ENCODE results near the gene CFAP70. TPM values are rescaled to one million over a fixed set of nuclear protein-coding genes. Genes with fewer than 3 reads are reported as not detected.

CFAP70 gene
- total RNA-seq, 2 experiments from 2014 or later = 2.0 to 2.2 TPM

- Mint-ChIP-seq H3K27me3 (no peaks in the 10 kb centered on the region), H3K4me3 (peak overlapping the region; percentile 100), H3K4me1 (peaks cover 53% of the 10 kb centered on the region), H3K9me3 (no peaks in the 10 kb centered on the region), H3K27ac (peak overlapping the region; percentile 71), H3K36me3 (peaks cover 51% of the 10 kb centered on the region)
- POLR2A ChIA-PET = interaction anchor here (1.0 kb wide), 1 partner anchor 168 kb away, joined by 8 read pairs; no protein-coding TSS in a partner anchor
- no peak for ATAC-seq (ENCODE audit: low read depth)
- DNase-seq = no peak
Measured at GRCh38 chr10:73244866-73245477, 113.7 kb downstream of the CFAP70 start.

GRCh38 chr10:73239908-73240307 lies 118.8 kb downstream of the CFAP70 start:
- no peak for DNase-seq
- ATAC-seq (ENCODE audit: low read depth) = no peak
- Mint-ChIP-seq H3K27ac (no peak overlapping the region), H3K36me3 (peaks cover 38% of the 10 kb centered on the region), H3K27me3 (no peaks in the 10 kb centered on the region), H3K4me3 (no peak overlapping the region), H3K4me1 (peaks cover 32% of the 10 kb centered on the region), H3K9me3 (no peaks in the 10 kb centered on the region)
- POLR2A ChIA-PET = no interaction called here

GRCh38 chr10:73238990-73239566 lies 119.6 kb downstream of the CFAP70 start:
- H3K9me3 Mint-ChIP-seq = no peaks in the 10 kb centered on the region
- peaks cover 34% of the 10 kb centered on the region for H3K36me3 Mint-ChIP-seq
- H3K27me3 Mint-ChIP-seq = no peaks in the 10 kb centered on the region
- H3K4me3 Mint-ChIP-seq = no peak overlapping the region
- DNase-seq (no peak), ATAC-seq (ENCODE audit: low read depth) (no peak)
- peaks cover 25% of the 10 kb centered on the region for H3K4me1 Mint-ChIP-seq
- POLR2A ChIA-PET = interaction anchor here (0.7 to 2.1 kb wide), 3 partner anchors 8 to 14 kb away, joined by 4 to 14 read pairs (median 7); partner anchors contain the start of genes DNAJC9 and MRPS16
- no peak overlapping the region for H3K27ac Mint-ChIP-seq

- Mint-ChIP-seq H3K36me3 (peaks cover 14% of the 10 kb centered on the region), H3K4me1 (peaks cover 1% of the 10 kb centered on the region), H3K27me3 (no peaks in the 10 kb centered on the region), H3K4me3 (no peak overlapping the region), H3K27ac (no peak overlapping the region), H3K9me3 (no peaks in the 10 kb centered on the region)
- DNase-seq = no peak
- no peak for ATAC-seq (ENCODE audit: low read depth)
- POLR2A ChIA-PET = no interaction called here
Measured at GRCh38 chr10:73234695-73235094, 124.0 kb downstream of the CFAP70 start.

- POLR2A ChIA-PET = interaction anchor here (0.6 kb wide), 1 partner anchor 63 kb away, joined by 5 read pairs; no protein-coding TSS in a partner anchor
- peaks cover 12% of the 10 kb centered on the region for H3K36me3 Mint-ChIP-seq
- no peak overlapping the region for H3K4me3 Mint-ChIP-seq
- H3K9me3 Mint-ChIP-seq = no peaks in the 10 kb centered on the region
- H3K27ac Mint-ChIP-seq = no peak overlapping the region
- peaks cover 1% of the 10 kb centered on the region for H3K4me1 Mint-ChIP-seq
- DNase-seq (no peak), ATAC-seq (ENCODE audit: low read depth) (no peak)
- no peaks in the 10 kb centered on the region for H3K27me3 Mint-ChIP-seq
Measured at GRCh38 chr10:73233883-73234282, 124.8 kb downstream of the CFAP70 start.

GRCh38 chr10:73232887-73233286 lies 125.8 kb downstream of the CFAP70 start:
- Mint-ChIP-seq H3K4me1 (peaks cover 1% of the 10 kb centered on the region), H3K9me3 (no peaks in the 10 kb centered on the region), H3K27me3 (no peaks in the 10 kb centered on the region), H3K27ac (no peak overlapping the region), H3K4me3 (no peak overlapping the region), H3K36me3 (peaks cover 11% of the 10 kb centered on the region)
- DNase-seq (no peak), ATAC-seq (ENCODE audit: low read depth) (no peak)
- POLR2A ChIA-PET = no interaction called here

GRCh38 chr10:73229567-73229966 lies 129.1 kb downstream of the CFAP70 start:
- ATAC-seq (ENCODE audit: low read depth) (no peak), DNase-seq (no peak)
- Mint-ChIP-seq H3K27me3 (no peaks in the 10 kb centered on the region), H3K4me3 (no peak overlapping the region), H3K36me3 (peaks cover 7% of the 10 kb centered on the region), H3K9me3 (no peaks in the 10 kb centered on the region), H3K4me1 (no peaks in the 10 kb centered on the region), H3K27ac (no peak overlapping the region)
- POLR2A ChIA-PET = interaction anchor here (0.8 kb wide), 2 partner anchors 9 to 129 kb away, joined by 3 to 4 read pairs; partner anchors contain the start of gene CFAP70

GRCh38 chr10:73228247-73228646 lies 130.4 kb downstream of the CFAP70 start:
- no peak for DNase-seq
- no peak overlapping the region for H3K4me3 Mint-ChIP-seq
- H3K9me3 Mint-ChIP-seq = no peaks in the 10 kb centered on the region
- H3K4me1 Mint-ChIP-seq = no peaks in the 10 kb centered on the region
- H3K36me3 Mint-ChIP-seq = peaks cover 7% of the 10 kb centered on the region
- H3K27ac Mint-ChIP-seq = no peak overlapping the region
- H3K27me3 Mint-ChIP-seq = no peaks in the 10 kb centered on the region
- POLR2A ChIA-PET = no interaction called here
- ATAC-seq (ENCODE audit: low read depth) = no peak

GRCh38 chr10:73226663-73227062 lies 132.0 kb downstream of the CFAP70 start:
- POLR2A ChIA-PET = interaction anchor here (1.4 kb wide), 1 partner anchor 21 kb away, joined by 3 read pairs; the partner anchor contains the start of gene DNAJC9
- no peaks in the 10 kb centered on the region for H3K27me3 Mint-ChIP-seq
- no peak for ATAC-seq (ENCODE audit: low read depth)
- peaks cover 3% of the 10 kb centered on the region for H3K36me3 Mint-ChIP-seq
- H3K4me1 Mint-ChIP-seq = no peaks in the 10 kb centered on the region
- no peaks in the 10 kb centered on the region for H3K9me3 Mint-ChIP-seq
- H3K4me3 Mint-ChIP-seq = no peak overlapping the region
- DNase-seq = no peak
- H3K27ac Mint-ChIP-seq = no peak overlapping the region

GRCh38 chr10:73225518-73225917 lies 133.1 kb downstream of the CFAP70 start:
- Mint-ChIP-seq H3K27me3 (no peaks in the 10 kb centered on the region), H3K4me1 (no peaks in the 10 kb centered on the region), H3K4me3 (no peak overlapping the region), H3K27ac (no peak overlapping the region), H3K36me3 (peaks cover 7% of the 10 kb centered on the region), H3K9me3 (no peaks in the 10 kb centered on the region)
- DNase-seq (no peak), ATAC-seq (ENCODE audit: low read depth) (no peak)
- POLR2A ChIA-PET = interaction anchor here (1.4 kb wide), 1 partner anchor 22 kb away, joined by 3 read pairs; the partner anchor contains the start of gene DNAJC9

- H3K36me3 Mint-ChIP-seq = peaks cover 33% of the 10 kb centered on the region
- H3K4me3 Mint-ChIP-seq = no peak overlapping the region
- POLR2A ChIA-PET = no interaction called here
- DNase-seq = no peak
- H3K27me3 Mint-ChIP-seq = no peaks in the 10 kb centered on the region
- ATAC-seq (ENCODE audit: low read depth) = no peak
- H3K4me1 Mint-ChIP-seq = peaks cover 8% of the 10 kb centered on the region
- H3K27ac Mint-ChIP-seq = no peak overlapping the region
- H3K9me3 Mint-ChIP-seq = no peaks in the 10 kb centered on the region
Measured at GRCh38 chr10:73220989-73221388, 137.7 kb downstream of the CFAP70 start.

- POLR2A ChIA-PET = interaction anchor here (1.2 kb wide), 1 partner anchor 28 kb away, joined by 3 read pairs; the partner anchor contains the start of gene DNAJC9
- ATAC-seq (ENCODE audit: low read depth) (no peak), DNase-seq (no peak)
- Mint-ChIP-seq H3K36me3 (peaks cover 41% of the 10 kb centered on the region), H3K4me1 (peaks cover 8% of the 10 kb centered on the region), H3K27me3 (no peaks in the 10 kb centered on the region), H3K4me3 (no peak overlapping the region), H3K27ac (no peak overlapping the region), H3K9me3 (no peaks in the 10 kb centered on the region)
Measured at GRCh38 chr10:73219384-73219783, 139.3 kb downstream of the CFAP70 start.

- Mint-ChIP-seq H3K27ac (no peak overlapping the region), H3K27me3 (no peaks in the 10 kb centered on the region), H3K36me3 (peaks cover 43% of the 10 kb centered on the region), H3K4me1 (peaks cover 8% of the 10 kb centered on the region), H3K9me3 (no peaks in the 10 kb centered on the region), H3K4me3 (no peak overlapping the region)
- DNase-seq (no peak), ATAC-seq (ENCODE audit: low read depth) (no peak)
- POLR2A ChIA-PET = interaction anchor here (1.2 kb wide), 1 partner anchor 28 kb away, joined by 3 read pairs; the partner anchor contains the start of gene DNAJC9
Measured at GRCh38 chr10:73218431-73219191, 140.1 kb downstream of the CFAP70 start.
